Chondrocyte (in vitro differentiated cells): ENCODE results near the gene FSIP1. TPM values are rescaled to one million over a fixed set of nuclear protein-coding genes. Genes with fewer than 3 reads are reported as not detected.

ENCODE experiments used
- DNase-seq: peaks from one replicate; pipeline ENCODE4 v3.0.0; 2021; ENCODE audit warnings: mixed read lengths, low spot score
- H3K27ac Mint-ChIP-seq: one replicate; pipeline ENCODE4 v1.8.0; 2021; ENCODE audit warnings: mild to moderate bottlenecking, moderate library complexity, mixed read lengths; ENCODE audit not compliant: unreplicated experiment
- H3K27me3 Mint-ChIP-seq: 2 replicates; pipeline ENCODE4 v1.8.0; 2021; ENCODE audit warnings: low read depth, mixed read lengths
- H3K36me3 Mint-ChIP-seq: 2 replicates; pipeline ENCODE4 v1.8.0; 2021; ENCODE audit warnings: low read depth, mixed read lengths
- H3K4me1 Mint-ChIP-seq: 2 replicates; pipeline ENCODE4 v1.8.0; 2021; ENCODE audit warnings: low read depth, mild to moderate bottlenecking, mixed read lengths
- H3K4me3 Mint-ChIP-seq: one replicate; pipeline ENCODE4 v1.8.0; 2021; ENCODE audit warnings: mild to moderate bottlenecking, moderate library complexity, mixed read lengths; ENCODE audit not compliant: unreplicated experiment
- H3K9me3 Mint-ChIP-seq: 2 replicates; pipeline ENCODE4 v1.8.0; 2021; ENCODE audit warnings: low read depth, mixed read lengths
- total RNA-seq: library from RNA; stranded (reverse); gene quantifications from 3 replicates; pipeline ENCODE4 v1.2.1, GENCODE V29; 2021
- TF ChIP-seq, protein P1 (sequence below): fragments of 200-600 bp; sonication (generic); IDR thresholded peaks from 2 replicates; pipeline ENCODE4 v1.5.0; 2021; ENCODE audit warnings: antibody characterized with exemption, mild to moderate bottlenecking, moderate library complexity

The FSIP1 gene
- total RNA-seq, 1 donor from 2014 or later: 0.40 TPM

DNA sequence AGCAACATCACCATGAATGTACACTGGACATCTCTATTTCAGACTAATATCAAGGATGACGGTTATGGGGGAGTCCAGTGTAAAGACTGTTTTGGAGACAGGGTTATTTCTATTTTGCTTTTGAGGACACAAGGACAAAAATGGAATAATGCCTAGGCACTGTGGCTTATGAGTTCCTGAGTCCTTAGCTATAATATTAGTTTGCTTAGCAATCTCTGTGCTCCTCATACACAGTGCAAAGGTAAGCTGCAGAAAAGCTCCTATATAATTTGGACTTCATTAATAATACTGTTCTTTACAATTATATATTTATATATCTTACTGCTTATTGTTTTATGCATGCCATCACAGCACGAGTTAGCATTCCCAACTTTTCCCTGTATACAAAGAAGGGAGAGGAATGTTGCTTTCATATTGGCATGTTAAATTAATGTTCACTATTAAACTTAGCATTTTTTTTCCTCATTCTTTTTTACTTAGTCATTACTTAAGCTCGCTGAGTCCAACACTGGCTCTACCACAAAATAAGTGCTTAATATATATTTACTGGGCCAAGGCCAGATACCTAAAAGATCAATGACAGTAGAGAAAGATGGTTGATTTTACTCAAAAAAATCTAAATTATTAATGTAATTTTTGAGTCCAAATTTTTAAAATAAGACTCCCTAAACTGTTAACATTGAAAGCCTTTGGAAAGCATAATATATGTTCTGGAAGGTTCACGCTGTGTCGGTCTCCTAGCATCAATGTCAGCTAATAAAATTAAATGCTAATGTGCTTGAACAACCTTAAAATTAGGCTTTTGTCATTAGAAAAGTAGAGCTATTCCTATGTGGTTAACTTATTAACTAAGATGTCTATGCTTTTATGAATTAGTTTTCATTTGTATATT lies 187.9 kb downstream of the FSIP1 start:
- H3K4me3 Mint-ChIP-seq: peak overlapping the region; percentile 37
- DNase-seq: no peak
- no peaks in the 10 kb centered on the region for H3K9me3 Mint-ChIP-seq
- TF ChIP-seq, protein P1, sequence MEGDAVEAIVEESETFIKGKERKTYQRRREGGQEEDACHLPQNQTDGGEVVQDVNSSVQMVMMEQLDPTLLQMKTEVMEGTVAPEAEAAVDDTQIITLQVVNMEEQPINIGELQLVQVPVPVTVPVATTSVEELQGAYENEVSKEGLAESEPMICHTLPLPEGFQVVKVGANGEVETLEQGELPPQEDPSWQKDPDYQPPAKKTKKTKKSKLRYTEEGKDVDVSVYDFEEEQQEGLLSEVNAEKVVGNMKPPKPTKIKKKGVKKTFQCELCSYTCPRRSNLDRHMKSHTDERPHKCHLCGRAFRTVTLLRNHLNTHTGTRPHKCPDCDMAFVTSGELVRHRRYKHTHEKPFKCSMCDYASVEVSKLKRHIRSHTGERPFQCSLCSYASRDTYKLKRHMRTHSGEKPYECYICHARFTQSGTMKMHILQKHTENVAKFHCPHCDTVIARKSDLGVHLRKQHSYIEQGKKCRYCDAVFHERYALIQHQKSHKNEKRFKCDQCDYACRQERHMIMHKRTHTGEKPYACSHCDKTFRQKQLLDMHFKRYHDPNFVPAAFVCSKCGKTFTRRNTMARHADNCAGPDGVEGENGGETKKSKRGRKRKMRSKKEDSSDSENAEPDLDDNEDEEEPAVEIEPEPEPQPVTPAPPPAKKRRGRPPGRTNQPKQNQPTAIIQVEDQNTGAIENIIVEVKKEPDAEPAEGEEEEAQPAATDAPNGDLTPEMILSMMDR: no peak
- H3K27ac Mint-ChIP-seq: peak overlapping the region; percentile 74
- H3K4me1 Mint-ChIP-seq: peaks cover 87% of the 10 kb centered on the region
- no peaks in the 10 kb centered on the region for H3K27me3 Mint-ChIP-seq
- H3K36me3 Mint-ChIP-seq: peaks cover 59% of the 10 kb centered on the region

DNA sequence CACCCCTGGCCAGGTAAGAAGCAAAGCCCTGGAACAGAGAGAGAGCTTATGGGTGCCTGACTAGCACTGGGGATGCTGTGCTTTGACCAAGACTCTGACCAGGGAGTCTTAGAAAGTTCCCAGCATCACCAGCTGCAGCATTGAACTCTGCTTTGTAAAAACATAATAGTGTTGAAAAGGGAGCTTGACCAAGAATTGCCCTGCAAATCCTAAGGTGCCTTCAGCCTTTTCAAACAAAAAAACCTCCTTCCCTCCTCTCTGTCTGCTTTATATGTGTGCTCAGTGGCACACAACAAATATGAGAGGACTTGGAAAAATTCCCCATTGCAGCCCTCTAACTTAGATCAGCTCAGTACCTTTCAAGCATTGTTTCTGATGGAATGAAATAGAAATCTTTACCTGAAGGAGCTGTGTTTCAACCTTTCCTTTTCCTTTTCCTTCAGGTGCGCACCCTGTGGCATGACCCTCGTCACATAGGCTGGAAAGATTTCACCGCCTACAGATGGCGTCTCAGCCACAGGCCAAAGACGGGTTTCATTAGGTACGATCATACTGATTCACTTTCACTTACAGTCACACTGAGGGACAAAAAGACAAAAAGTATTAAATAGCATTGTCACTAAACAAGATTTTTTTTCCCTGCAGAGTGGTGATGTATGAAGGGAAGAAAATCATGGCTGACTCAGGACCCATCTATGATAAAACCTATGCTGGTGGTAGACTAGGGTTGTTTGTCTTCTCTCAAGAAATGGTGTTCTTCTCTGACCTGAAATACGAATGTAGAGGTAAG lies 188.8 kb downstream of the FSIP1 start:
- peaks cover 67% of the 10 kb centered on the region for H3K36me3 Mint-ChIP-seq
- peak overlapping the region; percentile 74 for H3K27ac Mint-ChIP-seq
- TF ChIP-seq, protein P1: peak; percentile 13
- no peak for DNase-seq
- H3K4me3 Mint-ChIP-seq: peak overlapping the region; percentile 25
- H3K9me3 Mint-ChIP-seq: no peaks in the 10 kb centered on the region
- peaks cover 87% of the 10 kb centered on the region for H3K4me1 Mint-ChIP-seq
- no peaks in the 10 kb centered on the region for H3K27me3 Mint-ChIP-seq

DNA sequence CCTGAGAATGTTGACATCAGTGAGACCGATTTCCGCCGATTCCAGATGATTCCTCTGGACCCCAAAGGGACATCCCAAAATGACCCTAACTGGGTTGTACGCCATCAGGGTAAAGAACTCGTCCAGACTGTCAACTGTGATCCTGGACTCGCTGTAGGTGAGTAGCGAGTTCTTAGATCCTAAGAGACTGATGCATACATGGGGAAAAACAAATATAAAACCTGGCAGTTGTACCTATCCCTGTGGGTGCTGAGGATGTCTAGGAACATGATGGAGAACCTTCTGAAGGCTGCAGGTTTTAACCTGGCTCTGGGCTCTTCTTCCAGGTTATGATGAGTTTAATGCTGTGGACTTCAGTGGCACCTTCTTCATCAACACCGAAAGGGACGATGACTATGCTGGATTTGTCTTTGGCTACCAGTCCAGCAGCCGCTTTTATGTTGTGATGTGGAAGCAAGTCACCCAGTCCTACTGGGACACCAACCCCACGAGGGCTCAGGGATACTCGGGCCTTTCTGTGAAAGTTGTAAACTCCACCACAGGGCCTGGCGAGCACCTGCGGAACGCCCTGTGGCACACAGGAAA lies 189.5 kb downstream of the FSIP1 start:
- H3K36me3 Mint-ChIP-seq: peaks cover 73% of the 10 kb centered on the region
- peak overlapping the region; percentile 74 for H3K27ac Mint-ChIP-seq
- H3K4me3 Mint-ChIP-seq: peak overlapping the region; percentile 47
- no peak for DNase-seq
- H3K9me3 Mint-ChIP-seq: no peaks in the 10 kb centered on the region
- peaks cover 87% of the 10 kb centered on the region for H3K4me1 Mint-ChIP-seq
- no peaks in the 10 kb centered on the region for H3K27me3 Mint-ChIP-seq
- TF ChIP-seq, protein P1: no peak

DNA sequence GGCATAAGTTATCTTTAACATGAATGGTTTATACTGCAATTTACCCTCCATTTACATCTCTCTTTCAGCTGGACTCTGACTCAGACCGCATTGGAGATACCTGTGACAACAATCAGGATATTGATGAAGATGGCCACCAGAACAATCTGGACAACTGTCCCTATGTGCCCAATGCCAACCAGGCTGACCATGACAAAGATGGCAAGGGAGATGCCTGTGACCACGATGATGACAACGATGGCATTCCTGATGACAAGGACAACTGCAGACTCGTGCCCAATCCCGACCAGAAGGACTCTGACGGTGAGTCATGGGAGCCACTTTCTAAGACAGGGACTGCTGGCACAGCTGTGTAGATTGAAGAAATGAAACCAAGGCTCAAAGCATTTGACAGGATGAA lies 190.1 kb downstream of the FSIP1 start:
- H3K4me1 Mint-ChIP-seq: peaks cover 87% of the 10 kb centered on the region
- DNase-seq: no peak
- H3K27ac Mint-ChIP-seq: peak overlapping the region; percentile 72
- H3K27me3 Mint-ChIP-seq: no peaks in the 10 kb centered on the region
- H3K4me3 Mint-ChIP-seq: peak overlapping the region; percentile 47
- TF ChIP-seq, protein P1: no peak
- no peaks in the 10 kb centered on the region for H3K9me3 Mint-ChIP-seq
- H3K36me3 Mint-ChIP-seq: peaks cover 79% of the 10 kb centered on the region

DNA sequence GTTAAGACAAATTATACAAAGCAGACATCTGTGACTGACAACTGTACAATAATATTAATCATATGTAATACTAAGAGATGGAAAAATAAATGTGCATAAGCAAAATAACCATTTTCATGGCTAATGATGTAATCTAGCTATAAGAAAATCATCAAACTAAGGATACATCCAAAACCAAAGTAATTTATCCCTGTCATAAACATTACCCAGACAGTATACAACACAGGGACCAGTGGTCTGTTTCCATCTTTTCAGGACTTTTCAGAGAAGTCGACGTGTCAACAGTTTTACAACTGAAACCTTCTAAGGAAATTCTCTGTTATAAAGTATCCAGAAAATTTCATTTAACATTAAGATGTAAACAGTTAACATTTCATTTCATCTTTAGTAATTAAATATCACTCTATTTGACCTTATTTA lies 190.7 kb downstream of the FSIP1 start:
- Mint-ChIP-seq H3K4me3 (no peak overlapping the region), H3K4me1 (peaks cover 92% of the 10 kb centered on the region), H3K27me3 (no peaks in the 10 kb centered on the region), H3K36me3 (peaks cover 82% of the 10 kb centered on the region), H3K27ac (peak overlapping the region; percentile 72), H3K9me3 (no peaks in the 10 kb centered on the region)
- TF ChIP-seq, protein P1: no peak
- DNase-seq: no peak
